Hippocampal formation (tissue), 2 donors: ENCODE results near the gene SLC35F4.
A peak's percentile ranks its signal among the peaks of the same experiment; 100 is the strongest.

Experiments
- DNase-seq, 2 donors: peaks; one replicate each; lab custom pipeline; 2025; lab: John Stamatoyannopoulos, UW

Gene SLC35F4

GRCh38 chr14:57617510-57617909 lies 248.4 kb downstream of the SLC35F4 start:
- DNase-seq, result no peak

- no peak for DNase-seq
These were observed 252.9 kb downstream of the SLC35F4 start for GRCh38 chr14:57612946-57613345.

- DNase-seq, result no peak
These were observed 254.3 kb downstream of the SLC35F4 start for GRCh38 chr14:57611555-57612075.

- DNase-seq, result no peak
These were observed 255.3 kb downstream of the SLC35F4 start for GRCh38 chr14:57610631-57611030.

- no peak for DNase-seq
These were observed 256.5 kb downstream of the SLC35F4 start for GRCh38 chr14:57609192-57610075.

- DNase-seq, result no peak
These were observed 258.8 kb downstream of the SLC35F4 start for GRCh38 chr14:57607086-57607485.

GRCh38 chr14:57583396-57583795 lies 282.5 kb downstream of the SLC35F4 start:
- DNase-seq, result no peak

- no peak for DNase-seq
These were observed 283.1 kb downstream of the SLC35F4 start for GRCh38 chr14:57582746-57583145.

GRCh38 chr14:57578801-57579200 lies 287.1 kb downstream of the SLC35F4 start:
- no peak for DNase-seq

GRCh38 chr14:57576498-57576897 lies 289.4 kb downstream of the SLC35F4 start:
- no peak for DNase-seq

- DNase-seq, result no peak
These were observed 290.4 kb downstream of the SLC35F4 start for GRCh38 chr14:57575482-57575881.

- DNase-seq, result peak in 1 of 2 donors; percentile 15
These were observed 291.1 kb downstream of the SLC35F4 start for GRCh38 chr14:57574617-57575288.

GRCh38 chr14:57573173-57573572 lies 292.7 kb downstream of the SLC35F4 start:
- DNase-seq, result no peak

GRCh38 chr14:57568554-57568953 lies 297.3 kb downstream of the SLC35F4 start:
- DNase-seq, result no peak

- DNase-seq, result no peak
These were observed 298.7 kb downstream of the SLC35F4 start for GRCh38 chr14:57567220-57567619.

GRCh38 chr14:57560681-57561080 lies 305.2 kb downstream of the SLC35F4 start:
- DNase-seq, result no peak

- DNase-seq, result no peak
These were observed 306.3 kb downstream of the SLC35F4 start for GRCh38 chr14:57559576-57559975.

- DNase-seq, result no peak
These were observed 316.0 kb downstream of the SLC35F4 start for GRCh38 chr14:57549765-57550420.

- DNase-seq, result no peak
These were observed 316.8 kb downstream of the SLC35F4 start for GRCh38 chr14:57549016-57549564.

GRCh38 chr14:57547131-57547530 lies 318.8 kb downstream of the SLC35F4 start:
- DNase-seq, result no peak

GRCh38 chr14:57533214-57533613 lies 332.7 kb downstream of the SLC35F4 start:
- DNase-seq, result no peak

- no peak for DNase-seq
These were observed 335.3 kb downstream of the SLC35F4 start for GRCh38 chr14:57530571-57530970.
